Activated T-cell treated with anti-CD3 and anti-CD28 coated beads, Interleukin-2, amount 50 U/mL, for 24 hours (primary cell): Measurements from ENCODE around the gene SFRP5.

ENCODE experiments used
- DNase-seq: peaks from one replicate; pipeline ENCODE4 v3.0.0-alpha.2; 2020
- H3K27ac Mint-ChIP-seq: 2 replicates; pipeline ENCODE4 v1.8.0; 2020; ENCODE audit warnings: mild to moderate bottlenecking, mixed read lengths
- H3K27me3 Mint-ChIP-seq: 2 replicates; pipeline ENCODE4 v1.8.0; 2020; ENCODE audit warnings: mixed read lengths
- H3K36me3 Mint-ChIP-seq: 2 replicates; pipeline ENCODE4 v1.8.0; 2020; ENCODE audit warnings: low read depth, mixed read lengths
- H3K4me1 Mint-ChIP-seq: 2 replicates; pipeline ENCODE4 v1.8.0; 2020; ENCODE audit warnings: low read depth, mixed read lengths
- H3K4me3 Mint-ChIP-seq: 2 replicates; pipeline ENCODE4 v1.8.0; 2020; ENCODE audit warnings: mild to moderate bottlenecking, moderate library complexity, mixed read lengths
- H3K9me3 Mint-ChIP-seq: 2 replicates; pipeline ENCODE4 v1.8.0; 2020; ENCODE audit warnings: mixed read lengths

The SFRP5 gene

DNA sequence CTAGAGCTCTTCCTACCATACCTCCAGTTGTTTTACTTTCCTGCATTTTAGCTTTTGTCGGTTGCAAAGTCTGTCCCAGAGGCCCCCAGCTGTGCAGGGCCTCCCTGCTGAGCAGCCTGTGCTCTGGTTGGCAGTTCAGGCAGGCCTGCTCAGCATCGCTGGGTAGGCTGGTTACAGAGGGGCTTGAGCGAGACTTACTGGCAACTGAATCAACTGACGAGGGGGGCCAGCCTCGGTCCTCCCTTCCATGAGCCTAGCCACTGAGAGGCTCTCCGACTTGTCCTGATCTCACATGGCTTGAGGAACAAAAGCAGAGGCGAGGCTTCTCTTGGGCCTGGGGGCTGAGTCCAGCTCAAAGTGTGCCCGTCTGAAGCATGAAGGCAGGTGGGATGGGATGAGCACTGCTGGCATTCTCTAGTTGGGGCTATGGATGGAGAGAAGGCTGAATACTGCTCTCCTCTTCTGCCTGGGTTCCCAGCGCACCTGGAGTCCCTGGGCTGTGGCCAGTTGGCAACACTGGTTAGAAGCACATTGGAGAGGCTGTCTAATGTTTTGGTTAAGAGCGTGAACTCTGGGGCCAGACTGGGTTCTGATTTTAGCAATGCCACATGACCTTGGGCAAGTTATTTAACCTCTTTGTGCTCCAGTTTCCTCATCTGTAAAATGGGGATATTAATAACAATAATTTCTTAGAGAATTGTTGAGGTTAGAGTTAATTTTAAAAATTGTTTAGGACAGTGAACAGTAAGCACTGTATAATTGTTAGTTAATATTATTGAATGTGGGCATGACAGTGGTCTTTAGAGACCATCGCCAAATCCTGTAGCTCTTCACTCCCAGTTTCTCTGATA, 6.9 kb upstream of the SFRP5 start:
- H3K36me3 Mint-ChIP-seq = no peaks in the 10 kb centered on the region
- no peak overlapping the region for H3K4me3 Mint-ChIP-seq
- DNase-seq = no peak
- no peaks in the 10 kb centered on the region for H3K27me3 Mint-ChIP-seq
- peak overlapping the region; percentile 20 for H3K27ac Mint-ChIP-seq
- no peaks in the 10 kb centered on the region for H3K9me3 Mint-ChIP-seq
- H3K4me1 Mint-ChIP-seq = peaks cover 30% of the 10 kb centered on the region

DNA sequence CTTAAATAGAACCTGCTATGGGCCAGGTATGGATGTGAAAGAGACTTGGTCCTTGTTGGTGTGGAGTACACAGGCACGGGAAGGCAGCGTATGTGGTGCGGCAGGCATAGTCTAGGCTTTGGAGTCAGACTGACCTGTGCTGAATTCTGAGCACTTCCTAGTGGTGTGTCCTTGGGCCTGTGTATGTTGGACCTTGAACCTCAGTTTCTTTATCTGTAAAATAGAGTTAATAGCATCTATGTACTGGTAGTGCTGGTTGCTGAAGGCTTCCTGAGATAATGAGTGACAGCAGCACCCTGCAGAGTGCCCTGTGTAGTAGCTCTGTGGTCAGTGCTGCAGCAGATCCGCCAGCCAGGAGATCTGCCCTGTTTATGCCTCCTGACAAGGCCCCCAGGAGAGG, 5.3 kb upstream of the SFRP5 start:
- H3K27me3 Mint-ChIP-seq = peaks cover 10% of the 10 kb centered on the region
- no peak overlapping the region for H3K4me3 Mint-ChIP-seq
- H3K4me1 Mint-ChIP-seq = peaks cover 23% of the 10 kb centered on the region
- no peaks in the 10 kb centered on the region for H3K9me3 Mint-ChIP-seq
- no peak for DNase-seq
- H3K36me3 Mint-ChIP-seq = no peaks in the 10 kb centered on the region
- H3K27ac Mint-ChIP-seq = no peak overlapping the region

DNA sequence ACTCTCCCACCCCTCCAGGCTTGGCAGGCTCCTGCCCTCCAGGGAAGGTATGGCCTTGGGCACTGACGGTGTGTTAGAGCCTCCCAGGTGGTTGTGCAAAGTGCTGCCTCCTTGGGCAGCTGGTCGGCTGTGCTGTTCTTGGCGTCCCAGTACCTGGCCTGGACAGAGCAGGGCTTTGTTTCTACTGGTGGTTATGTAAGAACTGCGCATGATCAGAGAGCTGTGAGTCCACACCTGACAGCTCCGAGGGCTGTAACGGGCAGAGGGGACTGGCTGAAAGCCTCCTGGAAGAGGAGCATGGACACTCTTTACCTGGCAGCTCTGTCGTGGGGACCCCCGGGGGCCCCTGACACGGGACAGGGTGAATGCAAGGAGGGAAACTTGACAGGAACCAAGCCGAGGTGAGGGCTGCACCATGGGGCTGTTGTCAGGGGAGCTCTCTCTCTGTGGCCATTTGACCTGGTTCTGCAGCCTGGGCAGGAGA, 3.1 kb upstream of the SFRP5 start:
- H3K27me3 Mint-ChIP-seq = peaks cover 29% of the 10 kb centered on the region
- no peak overlapping the region for H3K27ac Mint-ChIP-seq
- DNase-seq = no peak
- H3K4me1 Mint-ChIP-seq = peaks cover 13% of the 10 kb centered on the region
- H3K9me3 Mint-ChIP-seq = no peaks in the 10 kb centered on the region
- H3K4me3 Mint-ChIP-seq = no peak overlapping the region
- H3K36me3 Mint-ChIP-seq = no peaks in the 10 kb centered on the region

DNA sequence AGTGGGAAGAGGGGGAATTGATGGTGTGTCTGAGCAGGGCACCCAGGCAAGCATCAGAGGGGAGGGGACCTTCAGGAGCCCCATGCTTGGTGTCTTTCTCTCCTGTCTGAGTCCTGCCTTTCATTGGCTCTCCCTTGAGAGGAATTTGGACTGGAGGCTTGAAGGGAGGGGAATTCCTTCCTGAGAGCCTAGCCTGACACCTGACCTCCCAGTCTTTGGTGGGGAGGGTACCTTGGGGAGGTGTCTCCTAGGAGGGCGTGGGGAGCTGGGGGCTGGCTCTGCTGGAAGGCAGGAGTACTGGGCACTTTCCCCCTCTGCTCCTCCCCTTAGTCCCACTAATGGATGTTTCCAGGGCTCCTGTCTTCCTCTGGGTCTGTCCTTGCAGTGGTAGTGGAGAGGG, 1.3 kb upstream of the SFRP5 start:
- Mint-ChIP-seq H3K27ac (no peak overlapping the region), H3K4me1 (peaks cover 13% of the 10 kb centered on the region), H3K9me3 (no peaks in the 10 kb centered on the region), H3K4me3 (no peak overlapping the region), H3K27me3 (peaks cover 36% of the 10 kb centered on the region), H3K36me3 (no peaks in the 10 kb centered on the region)
- no peak for DNase-seq

DNA sequence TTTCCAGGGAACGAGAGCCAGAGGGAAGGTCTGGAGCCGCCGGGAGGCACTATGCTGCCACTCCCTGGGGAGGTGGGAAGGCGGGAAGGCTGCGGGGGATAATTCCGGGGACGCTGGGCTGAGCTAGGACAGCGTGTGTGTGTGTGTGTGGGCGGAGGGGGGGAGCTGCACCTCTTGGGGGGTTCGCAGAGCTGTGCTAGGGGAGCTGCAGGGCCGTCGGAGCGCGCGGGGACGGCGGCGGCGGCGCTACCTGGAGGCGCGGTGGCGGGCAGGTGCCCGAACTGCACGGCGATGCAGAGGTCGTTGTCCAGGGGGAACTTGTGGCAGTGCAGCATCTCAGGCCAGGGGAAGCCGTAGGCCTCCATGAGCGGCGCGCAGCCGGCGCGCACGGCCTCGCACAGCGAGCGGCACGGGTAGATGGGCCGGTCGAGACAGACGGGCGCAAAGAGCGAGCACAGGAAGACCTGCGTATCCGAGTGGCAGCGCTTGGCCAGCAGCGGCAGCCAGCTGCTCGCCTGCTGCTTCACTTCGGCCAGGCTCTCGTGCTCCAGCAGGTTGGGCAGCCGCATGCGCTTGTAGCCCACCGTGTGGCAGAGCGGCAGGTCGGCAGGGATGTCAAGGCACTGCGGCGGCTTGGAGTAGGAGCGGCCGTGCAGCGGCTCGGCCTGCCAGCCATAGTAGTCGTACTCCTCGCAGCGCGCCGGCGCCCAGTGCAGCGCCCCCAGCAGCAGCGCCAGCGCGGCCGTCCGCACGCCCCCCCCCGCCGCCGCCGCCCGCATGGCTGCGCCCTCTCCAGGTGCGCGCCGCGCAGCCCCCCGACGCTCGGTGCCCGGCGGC, 526 bp downstream of the SFRP5 start:
- H3K27ac Mint-ChIP-seq = no peak overlapping the region

DNA sequence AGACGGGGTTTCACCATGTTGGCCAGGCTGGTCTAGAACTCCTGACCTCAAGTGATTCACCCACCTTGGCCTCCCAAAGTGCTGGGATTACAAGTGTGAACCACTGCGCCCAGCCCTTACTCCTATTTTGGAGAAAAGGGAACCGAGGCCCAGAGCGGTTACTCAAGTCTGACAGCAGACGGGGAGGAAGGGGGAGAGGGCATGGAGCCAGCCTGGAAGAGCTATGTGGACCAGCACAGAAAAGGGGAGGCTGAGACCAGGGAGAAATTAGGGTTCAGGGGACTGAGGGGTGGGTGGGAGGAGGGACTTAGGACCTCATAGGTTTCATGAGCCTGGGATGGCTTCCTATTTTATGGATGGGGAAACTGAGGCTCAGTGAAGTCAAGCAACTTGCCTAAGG, 1.5 kb downstream of the SFRP5 start:
- Mint-ChIP-seq H3K36me3 (no peaks in the 10 kb centered on the region), H3K4me3 (no peak overlapping the region), H3K27me3 (peaks cover 36% of the 10 kb centered on the region), H3K9me3 (no peaks in the 10 kb centered on the region), H3K4me1 (peaks cover 13% of the 10 kb centered on the region), H3K27ac (no peak overlapping the region)
- no peak for DNase-seq

More for the DNA sequence above, 526 bp downstream of the SFRP5 start:
- peak overlapping the region; percentile 69 for H3K4me3 Mint-ChIP-seq
- no peaks in the 10 kb centered on the region for H3K9me3 Mint-ChIP-seq
- H3K4me1 Mint-ChIP-seq = peaks cover 13% of the 10 kb centered on the region
- peak; percentile 48 for DNase-seq
- H3K27me3 Mint-ChIP-seq = peaks cover 36% of the 10 kb centered on the region
- no peaks in the 10 kb centered on the region for H3K36me3 Mint-ChIP-seq

DNA sequence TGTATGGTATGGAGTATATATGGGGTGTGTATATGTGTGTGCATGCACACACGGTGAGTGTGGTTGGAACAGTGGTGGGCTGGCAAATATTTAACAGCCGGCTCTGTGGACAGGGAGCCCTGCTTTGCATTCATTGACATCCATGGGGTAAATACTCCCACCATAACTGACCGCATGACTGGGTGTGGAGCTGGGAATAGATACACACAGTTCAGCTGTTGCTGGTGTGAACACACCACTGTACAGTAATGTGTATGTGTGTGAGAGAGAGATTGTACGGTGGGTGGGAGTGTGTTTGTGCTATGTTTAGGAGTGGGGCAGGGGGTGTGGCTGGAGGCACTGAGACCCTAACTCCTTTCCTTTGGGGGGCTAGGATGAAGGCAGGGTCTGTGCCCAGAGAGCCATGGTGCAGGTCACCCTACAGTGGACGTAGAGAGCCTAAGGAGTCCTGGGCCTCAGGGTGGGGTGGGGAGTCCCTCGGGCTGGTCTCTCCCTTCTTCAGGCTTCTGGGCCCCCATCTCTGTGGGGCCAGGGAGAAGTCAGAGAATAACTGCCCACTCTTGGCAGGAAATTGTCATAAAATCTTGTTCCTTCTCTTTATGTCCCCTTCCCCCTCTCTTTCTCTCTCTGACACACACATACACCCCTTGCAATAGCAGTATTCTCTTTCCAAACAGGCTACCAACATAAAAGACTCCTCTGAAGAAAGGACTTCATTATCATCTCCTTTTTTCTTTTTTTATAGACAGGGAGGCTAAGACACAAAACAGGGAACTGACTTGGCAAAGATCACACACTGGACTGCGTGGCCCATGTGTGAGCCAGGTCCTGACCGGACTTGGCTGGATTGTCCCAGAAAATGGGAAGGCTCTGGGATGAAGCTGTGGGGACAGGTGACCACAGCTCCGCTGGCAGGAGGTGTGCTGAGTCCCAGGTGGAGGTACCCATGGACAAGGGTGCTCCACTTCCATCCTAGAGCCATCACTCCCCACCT, 3.2 kb downstream of the SFRP5 start:
- no peak for DNase-seq
- no peak overlapping the region for H3K4me3 Mint-ChIP-seq
- no peak overlapping the region for H3K27ac Mint-ChIP-seq
- peaks cover 36% of the 10 kb centered on the region for H3K27me3 Mint-ChIP-seq
- H3K4me1 Mint-ChIP-seq = peaks cover 13% of the 10 kb centered on the region
- H3K36me3 Mint-ChIP-seq = no peaks in the 10 kb centered on the region
- no peaks in the 10 kb centered on the region for H3K9me3 Mint-ChIP-seq

DNA sequence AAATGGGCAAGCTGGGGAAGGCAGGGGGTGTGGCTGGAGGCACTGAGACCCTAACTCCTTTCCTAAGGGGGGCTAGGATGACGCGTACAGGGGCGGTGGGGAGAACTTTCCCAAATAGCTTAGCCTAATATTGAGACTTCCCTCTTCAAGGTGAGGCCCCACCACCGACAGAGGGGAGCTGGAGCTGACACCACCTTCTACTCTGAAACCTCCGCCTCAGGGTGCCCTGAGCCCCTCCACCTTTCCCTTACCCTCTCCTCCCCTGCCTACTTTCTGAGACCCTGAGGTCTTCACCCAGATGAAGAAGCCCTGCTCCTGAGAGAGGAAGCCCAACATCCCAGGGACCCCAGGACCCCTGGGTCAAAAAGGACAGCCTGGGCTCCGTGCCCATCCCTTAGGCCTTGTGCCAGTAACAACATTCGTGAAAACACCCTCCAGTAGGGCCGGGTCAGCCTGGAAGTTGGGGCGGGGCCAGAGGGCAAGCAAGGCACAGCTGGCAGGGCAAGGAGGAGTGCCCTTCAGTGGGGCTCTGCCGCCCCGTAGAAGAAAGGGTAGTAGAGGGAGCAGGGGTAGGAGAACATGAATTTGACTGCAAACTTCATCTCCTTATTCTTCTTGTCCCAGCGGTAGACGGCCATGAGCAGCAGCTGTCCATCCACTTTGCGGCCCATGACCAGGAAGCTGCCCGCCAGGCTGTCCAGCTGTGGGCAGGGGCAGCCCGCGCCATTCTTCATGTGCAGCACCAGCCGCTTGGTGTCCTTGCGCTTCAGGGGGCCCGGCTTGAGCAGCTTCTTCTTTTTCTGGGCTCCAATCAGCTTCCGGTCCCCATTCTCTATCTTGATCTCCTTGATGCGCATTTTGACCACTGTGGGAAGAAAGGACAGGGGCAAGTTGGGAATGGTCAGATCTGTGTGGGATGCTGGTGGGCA, 4.5 kb downstream of the SFRP5 start:
- Mint-ChIP-seq H3K9me3 (no peaks in the 10 kb centered on the region), H3K4me3 (no peak overlapping the region), H3K27me3 (peaks cover 27% of the 10 kb centered on the region), H3K4me1 (peaks cover 12% of the 10 kb centered on the region), H3K27ac (no peak overlapping the region), H3K36me3 (peaks cover 3% of the 10 kb centered on the region)
- DNase-seq = no peak

DNA sequence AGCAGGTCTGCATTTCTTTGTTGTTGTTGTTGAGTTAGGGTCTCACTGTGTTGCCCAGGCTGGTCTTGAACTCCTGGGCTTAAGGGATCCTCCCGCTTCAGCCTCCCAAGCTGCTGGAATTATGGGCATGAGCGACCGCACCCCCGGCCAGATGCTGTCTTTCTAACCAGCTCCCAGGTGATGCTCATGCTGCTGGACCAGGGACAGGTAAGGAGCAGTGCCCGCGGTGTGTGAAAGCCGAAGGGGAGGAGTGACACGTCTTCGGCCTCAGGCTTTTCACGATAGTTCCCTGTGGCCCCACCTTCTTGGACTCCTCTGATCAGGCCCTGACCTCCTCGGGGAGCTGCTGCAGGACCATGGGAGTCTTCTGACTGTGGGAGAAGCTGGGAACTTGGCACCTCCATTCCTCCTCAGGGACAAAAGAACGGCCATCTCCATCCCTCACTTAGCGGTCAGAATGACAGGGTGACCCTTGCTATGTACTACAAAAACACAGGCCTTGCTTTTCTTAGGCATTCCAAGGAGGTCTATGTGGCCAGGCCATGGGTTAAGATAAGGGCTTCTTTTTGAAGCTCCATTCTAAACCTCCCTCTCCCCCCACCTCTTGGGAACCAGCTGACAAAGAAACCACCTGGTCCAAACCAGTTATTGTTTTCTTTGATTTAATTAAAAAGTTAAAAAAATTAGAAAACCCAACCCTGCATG, 5.5 kb downstream of the SFRP5 start:
- peaks cover 11% of the 10 kb centered on the region for H3K36me3 Mint-ChIP-seq
- no peak for DNase-seq
- H3K27ac Mint-ChIP-seq = no peak overlapping the region
- H3K27me3 Mint-ChIP-seq = peaks cover 21% of the 10 kb centered on the region
- H3K4me3 Mint-ChIP-seq = no peak overlapping the region
- peaks cover 7% of the 10 kb centered on the region for H3K4me1 Mint-ChIP-seq
- no peaks in the 10 kb centered on the region for H3K9me3 Mint-ChIP-seq

DNA sequence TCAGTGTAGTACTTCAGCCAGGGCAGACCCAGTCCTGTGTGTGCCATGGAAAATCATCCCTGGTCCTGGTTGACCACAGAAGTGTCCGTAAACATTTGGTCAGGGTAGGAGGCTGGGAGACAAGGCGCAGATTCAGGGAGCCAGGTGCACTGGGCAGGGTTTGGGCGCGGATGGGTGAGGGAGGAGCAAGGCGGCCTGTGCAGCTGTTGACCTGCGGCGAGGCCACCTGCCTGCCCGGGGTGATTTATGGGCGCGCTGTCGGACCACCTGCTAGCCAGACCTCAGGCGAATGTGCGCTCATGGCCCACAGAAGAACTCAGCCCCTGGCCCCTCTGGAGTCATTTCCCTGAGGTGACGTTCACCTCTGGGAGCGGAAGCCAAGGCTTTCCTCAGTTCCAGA, 6.6 kb downstream of the SFRP5 start:
- no peaks in the 10 kb centered on the region for H3K9me3 Mint-ChIP-seq
- H3K4me3 Mint-ChIP-seq = no peak overlapping the region
- H3K27me3 Mint-ChIP-seq = peaks cover 11% of the 10 kb centered on the region
- H3K4me1 Mint-ChIP-seq = no peaks in the 10 kb centered on the region
- no peak overlapping the region for H3K27ac Mint-ChIP-seq
- DNase-seq = no peak
- peaks cover 22% of the 10 kb centered on the region for H3K36me3 Mint-ChIP-seq

DNA sequence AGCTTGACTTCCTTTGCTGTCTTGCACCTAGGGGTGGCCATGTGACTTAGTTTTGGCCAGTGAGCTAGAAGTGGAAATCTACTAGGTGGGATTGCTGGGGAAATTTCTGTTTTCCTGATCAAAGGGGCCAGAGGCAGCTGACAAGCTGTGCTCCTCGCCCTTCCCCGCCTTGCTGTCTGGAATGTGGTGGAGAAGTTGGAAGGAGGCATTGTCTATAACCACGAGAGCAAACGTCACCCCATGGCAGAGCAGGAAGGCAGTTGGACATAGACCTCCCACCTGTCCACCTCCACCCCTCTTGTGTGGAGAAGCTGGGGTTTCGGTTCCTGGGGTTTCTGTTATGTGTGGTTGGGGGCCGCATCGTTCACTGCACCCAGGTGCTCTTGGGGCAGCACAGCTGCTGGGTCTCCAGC, 7.3 kb downstream of the SFRP5 start:
- H3K36me3 Mint-ChIP-seq = peaks cover 29% of the 10 kb centered on the region
- no peaks in the 10 kb centered on the region for H3K4me1 Mint-ChIP-seq
- no peak overlapping the region for H3K27ac Mint-ChIP-seq
- H3K27me3 Mint-ChIP-seq = peaks cover 4% of the 10 kb centered on the region
- DNase-seq = no peak
- H3K9me3 Mint-ChIP-seq = no peaks in the 10 kb centered on the region
- H3K4me3 Mint-ChIP-seq = no peak overlapping the region

DNA sequence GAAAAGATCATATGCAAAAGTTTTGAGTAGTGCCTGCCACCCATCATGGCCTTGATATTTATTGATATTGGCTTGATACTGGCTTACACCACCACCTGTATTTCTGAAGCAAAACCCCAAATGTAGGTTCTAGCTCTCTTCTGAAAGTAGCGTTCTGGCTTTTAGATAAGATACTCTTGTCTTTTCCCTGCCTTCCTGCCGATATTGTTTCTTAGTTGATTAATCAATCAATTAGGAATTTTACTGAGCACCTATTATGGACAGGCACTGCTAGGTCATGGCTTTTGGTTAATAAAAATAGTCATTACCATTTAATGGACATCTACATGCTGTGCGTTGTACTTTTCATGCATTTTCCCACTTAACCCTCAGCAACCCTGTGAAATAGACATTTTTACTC, 7.9 kb downstream of the SFRP5 start:
- Mint-ChIP-seq H3K9me3 (no peaks in the 10 kb centered on the region), H3K36me3 (peaks cover 35% of the 10 kb centered on the region), H3K27ac (no peak overlapping the region), H3K4me3 (no peak overlapping the region), H3K27me3 (no peaks in the 10 kb centered on the region), H3K4me1 (no peaks in the 10 kb centered on the region)
- DNase-seq = no peak

DNA sequence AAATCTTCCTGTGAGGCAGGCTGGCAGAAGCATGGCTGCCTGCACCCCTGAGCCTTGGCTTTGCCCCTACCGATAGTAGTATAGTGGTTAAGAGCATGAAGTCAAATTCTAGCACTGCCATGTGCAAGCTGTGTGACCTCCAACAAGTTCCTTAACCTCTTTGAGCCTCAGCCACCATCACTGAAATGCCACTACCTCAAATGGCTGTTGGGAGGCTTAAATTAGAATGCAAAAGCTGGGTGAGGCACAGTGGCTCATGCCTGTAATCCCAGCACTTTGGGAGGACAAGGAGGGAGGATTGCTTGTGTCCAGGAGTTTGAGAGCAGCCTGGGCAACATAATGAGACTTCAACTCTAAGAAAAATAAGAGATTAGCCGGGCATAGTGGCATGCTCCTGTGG, 8.4 kb downstream of the SFRP5 start:
- no peak overlapping the region for H3K4me3 Mint-ChIP-seq
- H3K9me3 Mint-ChIP-seq = no peaks in the 10 kb centered on the region
- H3K4me1 Mint-ChIP-seq = no peaks in the 10 kb centered on the region
- DNase-seq = no peak
- H3K36me3 Mint-ChIP-seq = peaks cover 39% of the 10 kb centered on the region
- H3K27ac Mint-ChIP-seq = no peak overlapping the region
- H3K27me3 Mint-ChIP-seq = no peaks in the 10 kb centered on the region
